Measurements from ENCODE around the gene TMPRSS13. TPM values are rescaled to one million over a fixed set of nuclear protein-coding genes. Genes with fewer than 3 reads are reported as not detected.

Gene TMPRSS13
- total and polyA plus RNA-seq, 9 of the 15 experiments (the other 6 are each of a cell fraction or from before 2014, with no cell fraction given): 0.11 to 0.29 (median 0.15) TPM

- Histone ChIP-seq H3K79me2 (ENCODE audit: control insufficient read depth, insufficient read depth, low read length) (no peaks in the 10 kb centered on the region), H2AFZ (ENCODE audit: low read depth, low read length) (no peak overlapping the region), H3K9me3 (replicated peaks; ENCODE audit: control insufficient read depth, insufficient read depth, low read depth, low read length) (no peaks in the 10 kb centered on the region), H3K9me1 (ENCODE audit: control insufficient read depth, insufficient read depth, low read length) (peaks cover 2% of the 10 kb centered on the region), H3K9ac (ENCODE audit: insufficient read depth in 1 of 2, low read depth in 2 of 2, low read length in 2 of 2) (no peak overlapping the region), H3K4me3 (no peak overlapping the region), H3K36me3 (ENCODE audit: control insufficient read depth, insufficient read depth, low read length) (no peaks in the 10 kb centered on the region), H3K4me1 (replicated peaks in 1 of 2; ENCODE audit: control insufficient read depth in 2 of 2, insufficient read depth in 2 of 2, low read length in 2 of 2) (no peaks in the 10 kb centered on the region), H3K27me3 (ENCODE audit: control insufficient read depth in 2 of 2, insufficient read depth in 2 of 2, low read length in 2 of 2) (peaks cover 15 to 52% of the 10 kb centered on the region in 2 experiments; a peak in 3 of 5 replicates), H3K27ac (ENCODE audit: extremely low read depth, low read depth, low read length) (no peak overlapping the region), H3K4me2 (ENCODE audit: insufficient read depth, low read length) (no peak overlapping the region), H4K20me1 (replicated peaks; ENCODE audit: control insufficient read depth, insufficient read depth, low read length) (no peaks in the 10 kb centered on the region)
- FAIRE-seq (no peak), ATAC-seq (no peak), DNase-seq (ENCODE audit: extremely low read depth in 1 of 4, low spot score in 3 of 4) (no peak)
- in situ Hi-C loops (cut with MboI): no loop called here
- CTCF ChIA-PET (ENCODE audit: low intra/inter-chr PET ratio): interaction anchor here (1.0 kb wide), 1 partner anchor 131 kb away, joined by 3 read pairs; no protein-coding TSS in a partner anchor
- intact Hi-C loops (cut with micrococcal nuclease): no loop called here
- POLR2A ChIA-PET: interaction anchor here (1.0 kb wide), 1 partner anchor 12 kb away, joined by 4 read pairs; no protein-coding TSS in a partner anchor
- no TSS peak for BruUV-seq (replicated peaks)
- no peak for TF ChIP-seq ARID1B (IDR thresholded peaks at IDR 0.05)
- TF ChIP-seq ZMIZ1 (IDR thresholded peaks at IDR 0.05; ENCODE audit: low read depth in 2 of 2, low read length in 2 of 2): no peak
- TF ChIP-seq CEBPG (CRISPR knock-in tag; IDR thresholded peaks at IDR 0.05): no peak
- no peak for TF ChIP-seq CEBPG (tag; conservative IDR thresholded peaks at IDR 0.05 in 1 of 2, IDR thresholded peaks at IDR 0.05 in 1 of 2)
- TF ChIP-seq NFE2 (IDR thresholded peaks at IDR 0.05; ENCODE audit: low read depth): no peak
- no peak for TF ChIP-seq CREM (IDR thresholded peaks at IDR 0.05; ENCODE audit: low read depth)
- TF ChIP-seq ASH1L (IDR thresholded peaks at IDR 0.05; ENCODE audit: borderline replicate concordance, low read depth, partially characterized antibody): no peak
- no peak for TF ChIP-seq HDAC3 (IDR thresholded peaks at IDR 0.05; ENCODE audit: borderline replicate concordance, partially characterized antibody)
- no peak for TF ChIP-seq SNRNP70 (optimal IDR thresholded peaks at IDR 0.05; ENCODE audit: low read depth, low read length)
- TF ChIP-seq MTA2 (IDR thresholded peaks at IDR 0.05; ENCODE audit: low read depth): no peak
- WGBS (ENCODE audit: insufficient coverage, low coverage, missing lambda C conversion rate): 13% methylated on average over 5 of the region's 5 CpGs
These were observed 7.3 kb downstream of the TMPRSS13 start for GRCh38 chr11:117921893-117922292.

All from K562 (cell line).